HCT116 (cell line): ENCODE results near the gene SERINC3. TPM values are rescaled to one million over a fixed set of nuclear protein-coding genes. Genes with fewer than 3 reads are reported as not detected.

ENCODE experiments used
- ATAC-seq: fragments of 200-7000 bp; cut with Tn5 transposase; 2 replicates; pipeline ENCODE4 v1.9.1; 2020; ENCODE audit warnings: mild to moderate bottlenecking, moderate library complexity
- BruUV-seq: library from RNA; stranded (reverse); fragments of 400-500 nt; replicated peaks from 2 replicates; lab custom pipeline; 2021; lab: Mats Ljungman, UMichigan
- CTCF ChIA-PET: fragments of 300-600 bp; sonication (Branson Sonifier 250); formaldehyde crosslinking; loops from one replicate; lab custom pipeline; 2021; ENCODE audit warnings: antibody characterized with exemption; lab: Charles Lee
- POLR2A ChIA-PET: fragments of 300-600, 350-600 bp; sonication (Branson Sonifier 250); formaldehyde crosslinking; loops from one replicate; lab custom pipeline; 2021; ENCODE audit warnings: antibody characterized with exemption; lab: Charles Lee
- RAD21 ChIA-PET, 2 experiments: fragments of 300-600 bp; sonication (Branson Sonifier 250); formaldehyde crosslinking; loops; one replicate each; lab custom pipeline; 2023; ENCODE audit warnings: low total read pairs in 2 of 2; ENCODE audit not compliant: uncharacterized antibody in 2 of 2, unreplicated experiment in 2 of 2, low non-redundant PET in 1 of 2; lab: Charles Lee
- DNase-seq: peaks from one replicate; pipeline ENCODE4 v3.0.0-alpha.2; 2010; ENCODE audit warnings: low read depth, low spot score
- H2AFZ ChIP-seq: fragments of 200-600 bp; shearing (Covaris generic), sonication (generic); 2 replicates; pipeline ENCODE4 v1.6.1; 2017; ENCODE audit warnings: low read depth, mixed run types, mixed read lengths, antibody characterized with exemption, low read length; ENCODE audit not compliant: poor library complexity, severe bottlenecking
- H3K27ac ChIP-seq: 2 replicates; pipeline ENCODE4 v1.5.1; 2012; ENCODE audit warnings: low read depth, low read length
- H3K27me3 ChIP-seq: fragments of 200-600 bp; sonication (generic); 2 replicates; pipeline ENCODE4 v1.6.1; 2016; ENCODE audit warnings: mixed run types, low read length, mixed read lengths; ENCODE audit not compliant: insufficient read depth
- H3K36me3 ChIP-seq, 2 experiments: fragments of 200-500 bp in 1 of 2; fragments of 200-600 bp in 1 of 2; sonication (Bioruptor generic) in 1 of 2; sonication (generic) in 1 of 2; 2 replicates each; pipeline versions ENCODE4 v1.5.1 to v1.6.1; 2014 to 2016; ENCODE audit warnings: low read length in 2 of 2, inconsistent platforms in 1 of 2, mixed read lengths in 1 of 2, mixed run types in 1 of 2; ENCODE audit not compliant: insufficient read depth in 2 of 2, control insufficient read depth in 1 of 2
- H3K4me1 ChIP-seq, 2 experiments: fragments of 200-600 bp in 1 of 2; sonication (generic) in 1 of 2; 2 replicates each; pipeline versions ENCODE4 v1.5.1 to v1.6.1; 2012 to 2017; ENCODE audit warnings: low read length in 2 of 2, inconsistent platforms in 1 of 2, mild to moderate bottlenecking in 1 of 2, mixed read lengths in 1 of 2, mixed run types in 1 of 2, moderate library complexity in 1 of 2; ENCODE audit not compliant: insufficient read depth in 2 of 2, control insufficient read depth in 1 of 2
- H3K4me2 ChIP-seq: fragments of 200-600 bp; sonication (generic); 2 replicates; pipeline ENCODE4 v1.6.1; 2017; ENCODE audit warnings: mixed run types, low read length, mixed read lengths
- H3K4me3 ChIP-seq, 2 experiments: fragments of 200-600 bp in 1 of 2; sonication (generic) in 1 of 2; replicated peaks in 1 of 2; 2 replicates each; pipeline ENCODE4 v1.5.1; 2011 to 2016; ENCODE audit warnings: low read length in 2 of 2, control low read depth in 1 of 2, low read depth in 1 of 2, mild to moderate bottlenecking in 1 of 2, mixed read lengths in 1 of 2, mixed run types in 1 of 2
- H3K79me2 ChIP-seq: fragments of 200-600 bp; sonication (generic); 2 replicates; pipeline ENCODE4 v1.6.1; 2017; ENCODE audit warnings: mild to moderate bottlenecking, mixed run types, low read length, moderate library complexity, mixed read lengths; ENCODE audit not compliant: insufficient read depth
- H3K9ac ChIP-seq: fragments of 200-600 bp; sonication (generic); 2 replicates; pipeline ENCODE4 v1.6.1; 2016; ENCODE audit warnings: low read length, mixed read lengths
- H3K9me2 ChIP-seq: fragments of 200-600 bp; sonication (generic), shearing (Covaris generic); 2 replicates; pipeline ENCODE4 v1.6.1; 2017; ENCODE audit warnings: mixed run types, mild to moderate bottlenecking, moderate library complexity; ENCODE audit not compliant: insufficient read depth
- H3K9me3 ChIP-seq, 2 experiments: fragments of 200-500 bp in 1 of 2; fragments of 200-600 bp in 1 of 2; sonication (Bioruptor generic) in 1 of 2; sonication (generic) in 1 of 2; 2 replicates each; pipeline ENCODE4 v1.6.1; 2014 to 2017; ENCODE audit warnings: low read length in 2 of 2, mixed read lengths in 2 of 2, inconsistent platforms in 1 of 2, low read depth in 1 of 2, mild to moderate bottlenecking in 1 of 2, mixed run types in 1 of 2, moderate library complexity in 1 of 2; ENCODE audit not compliant: control insufficient read depth in 1 of 2, insufficient read depth in 1 of 2
- H4K20me1 ChIP-seq: fragments of 200-600 bp; sonication (generic), shearing (Covaris generic); 2 replicates; pipeline ENCODE4 v1.6.1; 2017; ENCODE audit warnings: mixed run types, mild to moderate bottlenecking, moderate library complexity; ENCODE audit not compliant: insufficient read depth
- ATF3 ChIP-seq: IDR thresholded peaks from 2 replicates; pipeline ENCODE4 v1.6.1; 2012
- CBX3 ChIP-seq: IDR thresholded peaks from 2 replicates; pipeline ENCODE4 v1.6.1; 2012; ENCODE audit warnings: low read depth
- ELF1 ChIP-seq: IDR thresholded peaks from 2 replicates; pipeline ENCODE4 v1.6.1; 2012; ENCODE audit warnings: low read depth, borderline replicate concordance
- EZH2phosphoT487 ChIP-seq: fragments of 200-600 bp; IDR thresholded peaks from 2 replicates; pipeline ENCODE4 v1.6.1; 2018; ENCODE audit warnings: antibody characterized with exemption, borderline replicate concordance
- FOSL1 ChIP-seq: IDR thresholded peaks from 2 replicates; pipeline ENCODE4 v1.6.1; 2012; ENCODE audit warnings: low read depth
- JUND ChIP-seq: IDR thresholded peaks from 2 replicates; pipeline ENCODE4 v1.6.1; 2012
- POLR2AphosphoS5 ChIP-seq: IDR thresholded peaks from 2 replicates; pipeline ENCODE4 v1.6.1; 2011; ENCODE audit warnings: mild to moderate bottlenecking, low read depth, low read length, moderate library complexity
- RAD21 ChIP-seq: IDR thresholded peaks from 2 replicates; pipeline ENCODE4 v1.6.1; 2012; ENCODE audit warnings: low read depth, mild to moderate bottlenecking
- REST ChIP-seq: IDR thresholded peaks from 2 replicates; pipeline ENCODE4 v1.6.1; 2012; ENCODE audit warnings: low read depth
- SIN3A ChIP-seq: IDR thresholded peaks from 2 replicates; pipeline ENCODE4 v1.6.1; 2012; ENCODE audit warnings: low read depth
- SP1 ChIP-seq: IDR thresholded peaks from 2 replicates; pipeline ENCODE4 v1.6.1; 2012; ENCODE audit warnings: low read depth
- SRF ChIP-seq: IDR thresholded peaks from 2 replicates; pipeline ENCODE4 v1.6.1; 2012; ENCODE audit warnings: low read depth
- TCF7L2 ChIP-seq: IDR thresholded peaks from 2 replicates; pipeline ENCODE4 v1.7.0; 2011; ENCODE audit warnings: borderline replicate concordance, inconsistent platforms; ENCODE audit not compliant: insufficient read depth, insufficient read length; ENCODE audit errors: extremely low read depth
- ZBTB33 ChIP-seq: IDR thresholded peaks from 2 replicates; pipeline ENCODE4 v1.6.1; 2011; ENCODE audit warnings: mild to moderate bottlenecking, low read length, moderate library complexity; ENCODE audit not compliant: insufficient replicate concordance; ENCODE audit errors: extremely low read depth
- ZFX ChIP-seq: fragments of 450-650 bp; IDR thresholded peaks from 2 replicates; pipeline ENCODE4 v1.6.1; 2017
- ZNF274 ChIP-seq: fragments of 200-500 bp; sonication (Bioruptor generic); IDR thresholded peaks from 2 replicates; pipeline ENCODE4 v1.6.1; 2014; ENCODE audit warnings: mild to moderate bottlenecking, low read depth, low read length, inconsistent platforms
- intact Hi-C: fragments of 100-400 bp; cut with micrococcal nuclease; formaldehyde crosslinking; loops from 2 replicates; pipeline ENCODE4 v1.10.0; 2022
- total RNA-seq: library from RNA; stranded (reverse); gene quantifications from one replicate; pipeline ENCODE4 v1.2.1, GENCODE V29; 2021; ENCODE audit not compliant: unreplicated experiment
- TF ChIP-seq, protein P1 (sequence below), 3 experiments: fragments of 200-600 bp in 1 of 3; sonication (generic) in 1 of 3; IDR thresholded peaks in 2 of 3; conservative IDR thresholded peaks in 1 of 3; 2 replicates each; pipeline ENCODE4 v1.5.1; 2012 to 2017; ENCODE audit warnings: low read depth in 2 of 3, low read length in 2 of 3, antibody characterized with exemption in 1 of 3, borderline replicate concordance in 1 of 3, control low read depth in 1 of 3, mild to moderate bottlenecking in 1 of 3, mixed read lengths in 1 of 3, mixed run types in 1 of 3, moderate library complexity in 1 of 3; ENCODE audit not compliant: insufficient read depth in 1 of 3

Gene SERINC3
- total RNA-seq, 1 experiment from 2014 or later, result 56.8 TPM

DNA sequence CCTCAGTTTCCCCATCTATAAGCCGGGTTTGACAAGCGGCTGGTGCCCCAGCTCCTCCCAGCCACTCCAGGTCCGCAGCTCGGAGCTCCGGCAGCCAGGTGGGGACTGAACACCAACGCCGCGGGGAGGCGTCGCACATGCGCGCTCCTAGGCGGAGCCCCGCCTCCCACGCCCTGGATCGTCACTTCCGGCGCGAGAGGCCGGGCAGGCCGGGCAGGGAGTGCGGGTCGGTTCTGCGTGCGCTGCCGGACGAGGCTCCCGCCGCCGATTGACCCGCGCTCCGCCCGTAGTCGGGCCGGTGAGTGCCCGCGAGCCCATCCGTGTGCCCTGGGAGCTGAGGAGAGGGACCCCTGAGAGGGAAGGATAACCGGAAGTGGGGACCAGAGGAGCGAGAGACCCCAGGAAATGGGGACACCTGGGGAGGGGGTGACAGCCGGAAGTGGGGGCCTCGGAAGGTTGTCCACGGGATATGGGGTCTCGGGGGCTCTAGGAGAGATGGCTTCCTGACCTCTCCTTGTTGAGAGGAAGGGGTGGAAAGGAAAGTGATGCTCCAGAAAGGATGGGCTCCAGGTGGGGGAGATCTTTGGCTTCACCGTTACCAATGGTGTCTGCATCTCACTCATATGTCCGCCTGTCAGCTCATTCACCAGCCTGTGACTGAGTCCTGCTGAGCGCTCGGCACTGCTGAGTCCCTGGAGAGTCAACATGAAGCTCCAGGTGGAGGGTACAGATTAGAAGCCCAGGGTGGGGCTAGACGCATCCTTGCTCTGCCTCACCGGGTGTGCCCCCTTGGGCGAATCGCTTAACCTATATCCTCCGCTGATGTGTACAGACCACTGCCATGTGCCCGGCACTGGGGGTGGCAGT, 45.9 kb downstream of the SERINC3 start, which contains the start of gene TTPAL (continued):
- TF ChIP-seq REST, result no peak
- no peak for TF ChIP-seq ELF1
- no peak for TF ChIP-seq ATF3
- no peak for TF ChIP-seq ZNF274

GRCh38 chr20:44475372-44475693, 46.5 kb downstream of the SERINC3 start:
- Histone ChIP-seq H3K27me3 (no peaks in the 10 kb centered on the region), H3K9me2 (no peaks in the 10 kb centered on the region), H3K9ac (peak overlapping the region; percentile 86), H3K36me3 (peaks cover under 1 to 2% of the 10 kb centered on the region in 2 experiments; a peak in 1 of 4 replicates), H3K9me3 (no peaks in the 10 kb centered on the region), H3K4me3 (peak overlapping the region; percentile 77 to 94), H3K4me1 (peaks cover 3 to 20% of the 10 kb centered on the region in 2 experiments; a peak in 2 of 4 replicates), H2AFZ (no peak overlapping the region), H4K20me1 (no peaks in the 10 kb centered on the region), H3K27ac (no peak overlapping the region; the same call in 1 of the 2 replicates), H3K79me2 (peaks cover 13% of the 10 kb centered on the region; the same call in 1 of the 2 replicates), H3K4me2 (peak overlapping the region; percentile 85)
- intact Hi-C loops, result loop anchor here (2.0 kb wide), 1 partner anchor 135 kb away; no protein-coding TSS in a partner anchor
- CTCF ChIA-PET, result interaction anchor here (1.3 kb wide), 1 partner anchor 135 kb away, joined by 8 read pairs; no protein-coding TSS in a partner anchor
- BruUV-seq, result TSS peak; percentile 95
- RAD21 ChIA-PET, result no interaction called here
- 0 out of 2 replicates have a peak, but pooled peaks have one; percentile 1 for ATAC-seq
- DNase-seq, result no peak
- POLR2A ChIA-PET, result no interaction called here
- TF ChIP-seq EZH2phosphoT487 (no peak), ZBTB33 (no peak), SRF (no peak), ZFX (no peak), POLR2AphosphoS5 (no peak), TCF7L2 (no peak), SIN3A (no peak), CBX3 (no peak), SP1 (no peak), FOSL1 (no peak), RAD21 (no peak), ZNF274 (no peak), JUND (no peak)
- TF ChIP-seq, protein P1, sequence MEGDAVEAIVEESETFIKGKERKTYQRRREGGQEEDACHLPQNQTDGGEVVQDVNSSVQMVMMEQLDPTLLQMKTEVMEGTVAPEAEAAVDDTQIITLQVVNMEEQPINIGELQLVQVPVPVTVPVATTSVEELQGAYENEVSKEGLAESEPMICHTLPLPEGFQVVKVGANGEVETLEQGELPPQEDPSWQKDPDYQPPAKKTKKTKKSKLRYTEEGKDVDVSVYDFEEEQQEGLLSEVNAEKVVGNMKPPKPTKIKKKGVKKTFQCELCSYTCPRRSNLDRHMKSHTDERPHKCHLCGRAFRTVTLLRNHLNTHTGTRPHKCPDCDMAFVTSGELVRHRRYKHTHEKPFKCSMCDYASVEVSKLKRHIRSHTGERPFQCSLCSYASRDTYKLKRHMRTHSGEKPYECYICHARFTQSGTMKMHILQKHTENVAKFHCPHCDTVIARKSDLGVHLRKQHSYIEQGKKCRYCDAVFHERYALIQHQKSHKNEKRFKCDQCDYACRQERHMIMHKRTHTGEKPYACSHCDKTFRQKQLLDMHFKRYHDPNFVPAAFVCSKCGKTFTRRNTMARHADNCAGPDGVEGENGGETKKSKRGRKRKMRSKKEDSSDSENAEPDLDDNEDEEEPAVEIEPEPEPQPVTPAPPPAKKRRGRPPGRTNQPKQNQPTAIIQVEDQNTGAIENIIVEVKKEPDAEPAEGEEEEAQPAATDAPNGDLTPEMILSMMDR (IDR thresholded peaks at IDR 0.05 in 2 of 3, conservative IDR thresholded peaks at IDR 0.05 in 1 of 3; ENCODE audit: borderline replicate concordance in 1 of 3, insufficient read depth in 1 of 3, low read depth in 2 of 3, low read length in 2 of 3), result no peak
